T-cell (primary cell): ENCODE results near the gene ANAPC5. TPM values are rescaled to one million over a fixed set of nuclear protein-coding genes. Genes with fewer than 3 reads are reported as not detected.
A peak's percentile ranks its signal among the peaks of the same experiment; 100 is the strongest.
"Not testable (repeated sequence)": the region's sequence is repeated elsewhere in the genome, so short reads cannot be mapped to it uniquely, and the experiment has no call there.

Source experiments
- ATAC-seq, 4 experiments: fragments of 200-7000 bp in 3 of 4; fragments of 150-1000 bp in 1 of 4; cut with Tn5 transposase; replicated peaks in 1 of 4; 1 replicate in 3 of 4; 2 replicates in 1 of 4; pipeline ENCODE4 v1.10.0; 2021; ENCODE audit warnings: moderate library complexity in 3 of 4, mild to moderate bottlenecking in 2 of 4, moderate number of reproducible peaks in 1 of 4
- CTCF ChIA-PET, 2 donors: fragments of 300-600 bp; sonication (Branson Sonifier 250); formaldehyde crosslinking; loops; one replicate each; lab custom pipeline; 2022; ENCODE audit warnings: antibody characterized with exemption in 2 of 2; lab: Charles Lee
- POLR2A ChIA-PET, 2 donors: fragments of 300-600 bp; sonication (Branson Sonifier 250); formaldehyde crosslinking; loops; one replicate each; lab custom pipeline; 2022; ENCODE audit warnings: antibody characterized with exemption in 2 of 2; lab: Charles Lee
- DNase-seq, 35 experiments: peaks; one replicate each; pipeline versions ENCODE4 v3.0.0 to v3.0.0-alpha.2; 2013 to 2023
- H3K27ac ChIP-seq: one replicate; pipeline ENCODE4 v1.5.1; 2013; ENCODE audit warnings: low read length
- H3K27me3 ChIP-seq, 2 experiments: replicated peaks in 1 of 2; 1 replicate in 1 of 2; 2 replicates in 1 of 2; pipeline versions ENCODE4 v1.6.1 to v1.7.0; 2013; ENCODE audit warnings: low read length in 1 of 2, mixed read lengths in 1 of 2; ENCODE audit not compliant: control insufficient read depth in 2 of 2, insufficient read depth in 2 of 2; ENCODE audit errors: extremely low read depth in 1 of 2
- H3K36me3 ChIP-seq, 2 donors: 1 replicate in 1 of 2; 2 replicates in 1 of 2; pipeline versions ENCODE4 v1.6.1 to v1.7.0; 2013; ENCODE audit warnings: low read length in 1 of 2; ENCODE audit not compliant: control insufficient read depth in 2 of 2, insufficient read depth in 1 of 2; ENCODE audit errors: extremely low read depth in 1 of 2
- H3K4me1 ChIP-seq, 2 experiments: 1 replicate in 1 of 2; 2 replicates in 1 of 2; pipeline versions ENCODE4 v1.6.1 to v1.7.0; 2013; ENCODE audit warnings: low read length in 2 of 2, mixed read lengths in 1 of 2; ENCODE audit not compliant: insufficient read depth in 2 of 2, control insufficient read depth in 1 of 2; ENCODE audit errors: extremely low read depth in 1 of 2
- H3K4me3 ChIP-seq, 2 donors: 1 replicate in 1 of 2; 2 replicates in 1 of 2; pipeline versions ENCODE4 v1.5.1 to v1.7.0; 2013; ENCODE audit warnings: mild to moderate bottlenecking in 2 of 2, low read length in 1 of 2, moderate library complexity in 1 of 2; ENCODE audit not compliant: control insufficient read depth in 1 of 2; ENCODE audit errors: extremely low read depth in 1 of 2
- H3K9me3 ChIP-seq: 2 replicates; pipeline ENCODE4 v1.7.0; 2013
- H3K27ac Mint-ChIP-seq, 2 donors: one replicate each; pipeline ENCODE4 v1.8.0; 2020 to 2021; ENCODE audit warnings: mild to moderate bottlenecking in 2 of 2, mixed read lengths in 2 of 2
- H3K27me3 Mint-ChIP-seq, 2 donors: one replicate each; pipeline ENCODE4 v1.8.0; 2021 to 2022; ENCODE audit warnings: mixed read lengths in 2 of 2
- H3K36me3 Mint-ChIP-seq: one replicate; pipeline ENCODE4 v1.8.0; 2021; ENCODE audit warnings: mixed read lengths
- H3K4me1 Mint-ChIP-seq, 3 donors: one replicate each; pipeline ENCODE4 v1.8.0; 2020 to 2022; ENCODE audit warnings: mixed read lengths in 3 of 3, mild to moderate bottlenecking in 1 of 3
- H3K4me3 Mint-ChIP-seq, 3 donors: one replicate each; pipeline ENCODE4 v1.8.0; 2020 to 2022; ENCODE audit warnings: mild to moderate bottlenecking in 3 of 3, mixed read lengths in 3 of 3, moderate library complexity in 3 of 3
- H3K9me3 Mint-ChIP-seq, 3 donors: one replicate each; pipeline ENCODE4 v1.8.0; 2020 to 2022; ENCODE audit warnings: mixed read lengths in 3 of 3
- WGBS: methylation state at CpG from one replicate; pipeline ENCODE4 v1.1.5; 2013; ENCODE audit warnings: missing lambda C conversion rate; ENCODE audit not compliant: insufficient coverage; 5-methylcytosine and 5-hydroxymethylcytosine counted together
- total RNA-seq, 35 experiments: library from RNA in 6 of 35; stranded (reverse) in 6 of 35; fragments of 120-200 nt in 1 of 35; gene quantifications; one replicate each; pipeline versions ENCODE4 v1.2.1 to v1.2.4 and lab custom pipeline; 2013 to 2026

Gene ANAPC5
- total RNA-seq, 5 donors from 2014 or later (not counting 1 experiment from before 2014, with no cell fraction given), result 121 to 134 (median 126) TPM

- H3K4me3 Mint-ChIP-seq, result no peak overlapping the region
- H3K9me3 Mint-ChIP-seq, result no peaks in the 10 kb centered on the region
- Histone ChIP-seq H3K9me3 (no peaks in the 10 kb centered on the region), H3K27me3 (no peaks in the 10 kb centered on the region), H3K4me3 (no peak overlapping the region), H3K27ac (no peak overlapping the region), H3K4me1 (peaks cover 0 to 4% of the 10 kb centered on the region in 2 experiments), H3K36me3 (peaks cover 13 to 47% of the 10 kb centered on the region in 2 donors)
- POLR2A ChIA-PET, result no interaction called here
- peak overlapping the region; percentile 45 to 50 for H3K27ac Mint-ChIP-seq
- ATAC-seq (no peak), DNase-seq (no peak)
- CTCF ChIA-PET, result interaction anchor here in 1 of 2 donors (0.6 kb wide), 1 partner anchor 424 kb away, joined by 4 read pairs; no protein-coding TSS in a partner anchor
- peaks cover 19 to 31% (median 29%) of the 10 kb centered on the region in 3 donors for H3K4me1 Mint-ChIP-seq
- 100% methylated on average over 1 of the region's 3 CpGs for WGBS
- peaks cover 50% of the 10 kb centered on the region for H3K36me3 Mint-ChIP-seq
- no peaks in the 10 kb centered on the region for H3K27me3 Mint-ChIP-seq
Observed at GRCh38 chr12:121314431-121314830, 37.8 kb downstream of the ANAPC5 start.

- H3K4me1 Mint-ChIP-seq, result peaks cover 13 to 29% (median 23%) of the 10 kb centered on the region in 3 donors
- H3K9me3 ChIP-seq, H3K4me3 Mint-ChIP-seq, CTCF ChIA-PET, DNase-seq, POLR2A ChIA-PET, H3K9me3 Mint-ChIP-seq, H3K27me3 ChIP-seq, H3K4me1 ChIP-seq, H3K27ac ChIP-seq, H3K4me3 ChIP-seq, H3K27me3 Mint-ChIP-seq, ATAC-seq: not testable (repeated sequence)
- H3K36me3 ChIP-seq, result peaks cover 18 to 42% of the 10 kb centered on the region in 2 donors
- no CpG with 5 or more reads among the region's 1 CpG for WGBS
- peak overlapping the region; percentile 15 to 34 for H3K27ac Mint-ChIP-seq
- peaks cover 39% of the 10 kb centered on the region for H3K36me3 Mint-ChIP-seq
Observed at GRCh38 chr12:121310231-121310630, 42.0 kb downstream of the ANAPC5 start.

GRCh38 chr12:121307397-121307796 lies 44.8 kb downstream of the ANAPC5 start:
- peaks cover 18 to 40% of the 10 kb centered on the region in 2 donors for H3K36me3 ChIP-seq
- CTCF ChIA-PET, H3K27me3 Mint-ChIP-seq, DNase-seq, H3K27me3 ChIP-seq, H3K4me1 ChIP-seq, H3K9me3 ChIP-seq, ATAC-seq, H3K9me3 Mint-ChIP-seq, H3K4me3 Mint-ChIP-seq, H3K27ac Mint-ChIP-seq, H3K27ac ChIP-seq, H3K4me3 ChIP-seq: not testable (repeated sequence)
- Mint-ChIP-seq H3K36me3 (peaks cover 33% of the 10 kb centered on the region), H3K4me1 (peaks cover 0 to 13% (median 6%) of the 10 kb centered on the region in 3 donors)
- WGBS, result no CpG with 5 or more reads among the region's 8 CpGs
- POLR2A ChIA-PET, result interaction anchor here in 1 of 2 donors (0.6 kb wide), 1 partner anchor 295 kb away, joined by 3 read pairs; no protein-coding TSS in a partner anchor

- no peaks in the 10 kb centered on the region for H3K4me1 ChIP-seq
- H3K27me3 Mint-ChIP-seq, result no peaks in the 10 kb centered on the region
- H3K36me3 Mint-ChIP-seq, result peaks cover 10% of the 10 kb centered on the region
- DNase-seq, result no peak
- H3K36me3 ChIP-seq, result peaks cover 6 to 12% of the 10 kb centered on the region in 2 donors
- H3K4me3 Mint-ChIP-seq, result no peak overlapping the region
- no peak overlapping the region for H3K27ac Mint-ChIP-seq
- ChIA-PET CTCF (interaction anchor here in 1 of 2 donors (0.7 kb wide), 1 partner anchor 690 kb away, joined by 3 read pairs; no protein-coding TSS in a partner anchor), POLR2A (interaction anchor here in 1 of 2 donors (0.5 kb wide), 1 partner anchor 548 kb away, joined by 3 read pairs; no protein-coding TSS in a partner anchor)
- 76% methylated on average over 2 of the region's 4 CpGs for WGBS
- ATAC-seq, result no peak
- H3K27me3 ChIP-seq, result no peaks in the 10 kb centered on the region
- no peaks in the 10 kb centered on the region for H3K9me3 ChIP-seq
- no peaks in the 10 kb centered on the region for H3K4me1 Mint-ChIP-seq
- no peaks in the 10 kb centered on the region for H3K9me3 Mint-ChIP-seq
- no peak overlapping the region for H3K4me3 ChIP-seq
- no peak overlapping the region for H3K27ac ChIP-seq
Observed at GRCh38 chr12:121304306-121304705, 47.9 kb downstream of the ANAPC5 start.

GRCh38 chr12:121301876-121302275 lies 50.3 kb downstream of the ANAPC5 start:
- no peaks in the 10 kb centered on the region for H3K36me3 ChIP-seq
- ATAC-seq, result no peak
- Mint-ChIP-seq H3K27ac (no peak overlapping the region), H3K36me3 (no peaks in the 10 kb centered on the region), H3K4me3 (no peak overlapping the region), H3K9me3 (no peaks in the 10 kb centered on the region), H3K4me1 (peaks cover 0 to 4% (median 2%) of the 10 kb centered on the region in 3 donors), H3K27me3 (no peaks in the 10 kb centered on the region)
- H3K9me3 ChIP-seq, result no peaks in the 10 kb centered on the region
- ChIA-PET CTCF (no interaction called here), POLR2A (no interaction called here)
- WGBS, result no CpG with 5 or more reads among the region's 4 CpGs
- H3K27me3 ChIP-seq, result no peaks in the 10 kb centered on the region
- H3K4me1 ChIP-seq, result peaks cover 3 to 10% of the 10 kb centered on the region in 2 experiments
- DNase-seq, result no peak
- H3K4me3 ChIP-seq, result no peak overlapping the region
- H3K27ac ChIP-seq, result no peak overlapping the region

GRCh38 chr12:121300083-121300819 lies 52.0 kb downstream of the ANAPC5 start:
- CTCF ChIA-PET, result interaction anchor here in 1 of 2 donors (0.8 kb wide), 2 partner anchors 8 to 1845 kb away, joined by 6 to 7 read pairs; no protein-coding TSS in a partner anchor

More at GRCh38 chr12:121300083-121300819, 52.0 kb downstream of the ANAPC5 start:
- Histone ChIP-seq H3K36me3 (no peaks in the 10 kb centered on the region), H3K27ac (no peak overlapping the region), H3K4me3 (no peak overlapping the region), H3K9me3 (no peaks in the 10 kb centered on the region), H3K4me1 (peaks cover 10 to 19% of the 10 kb centered on the region in 2 experiments), H3K27me3 (no peaks in the 10 kb centered on the region)
- H3K9me3 Mint-ChIP-seq, result no peaks in the 10 kb centered on the region
- no peak overlapping the region for H3K27ac Mint-ChIP-seq
- H3K36me3 Mint-ChIP-seq, result no peaks in the 10 kb centered on the region
- POLR2A ChIA-PET, result interaction anchor here (0.6 to 0.8 kb wide), 3 partner anchors 9 to 967 kb away, joined by 3 to 13 read pairs (median 3); no protein-coding TSS in a partner anchor
- H3K27me3 Mint-ChIP-seq, result no peaks in the 10 kb centered on the region
- WGBS, result 82% methylated on average over 2 of the region's 4 CpGs
- H3K4me3 Mint-ChIP-seq, result peak overlapping the region in 1 of 3 donors; percentile 22
- DNase-seq (no peak), ATAC-seq (no peak)
- H3K4me1 Mint-ChIP-seq, result peaks cover 6 to 10% (median 9%) of the 10 kb centered on the region in 3 donors
